ENCODE results near the gene OTOP2.

Gene OTOP2

DNA sequence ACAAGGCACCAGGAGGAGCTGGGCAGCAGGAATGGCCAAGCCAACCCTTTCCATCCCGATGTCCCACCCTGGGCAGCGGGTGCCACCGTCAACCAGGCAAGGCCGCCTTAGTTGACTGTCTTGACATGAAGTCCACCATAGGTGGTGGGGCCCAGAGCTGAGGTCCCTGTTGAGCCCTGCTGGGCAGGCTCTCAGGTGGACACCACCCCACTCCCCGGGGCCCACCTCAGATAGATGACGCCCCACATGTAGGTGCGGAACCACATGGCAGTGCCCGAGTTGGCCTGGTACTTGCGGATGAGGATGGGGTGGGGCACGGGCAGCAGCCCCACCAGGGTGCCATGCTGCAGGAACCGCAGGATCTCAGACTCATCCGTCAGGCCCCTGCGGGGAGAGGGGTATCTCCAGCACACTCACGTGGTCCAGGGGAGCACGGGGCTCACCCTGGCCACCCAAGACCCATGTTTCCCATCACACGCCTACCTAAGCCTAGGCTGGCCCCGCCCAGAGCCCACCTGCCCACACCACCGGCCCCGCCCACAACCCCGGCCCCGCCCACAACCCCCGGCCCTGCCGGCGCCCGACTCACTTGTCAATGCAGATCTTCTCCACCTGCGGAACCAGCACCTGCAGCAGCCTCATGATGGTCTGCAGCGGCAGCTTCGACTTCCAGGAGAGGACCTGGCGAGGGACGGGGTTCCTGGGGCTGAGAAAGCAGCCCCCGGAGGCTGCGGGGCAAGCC, 27.8 kb downstream of the OTOP2 start:
- Histone ChIP-seq H3K9me3 (ENCODE audit: low read depth, low read length) (no peaks in the 10 kb centered on the region), H3K4me3 (no peak overlapping the region), H3K36me3 (ENCODE audit: insufficient read depth, low read length) (no peaks in the 10 kb centered on the region), H3K9ac (ENCODE audit: insufficient read length) (no peak overlapping the region), H3K27ac (no peak overlapping the region)
- DNase-seq (ENCODE audit: low read depth, low spot score): no peak
- TF ChIP-seq POLR2AphosphoS5 (IDR thresholded peaks at IDR 0.05; ENCODE audit: borderline replicate concordance, low read depth, low read length) (no peak), FOXP2 (optimal IDR thresholded peaks at IDR 0.05; ENCODE audit: control extremely low read depth, extremely low read length, insufficient read depth) (no peak), EZH2 (IDR thresholded peaks at IDR 0.05) (no peak)

DNA sequence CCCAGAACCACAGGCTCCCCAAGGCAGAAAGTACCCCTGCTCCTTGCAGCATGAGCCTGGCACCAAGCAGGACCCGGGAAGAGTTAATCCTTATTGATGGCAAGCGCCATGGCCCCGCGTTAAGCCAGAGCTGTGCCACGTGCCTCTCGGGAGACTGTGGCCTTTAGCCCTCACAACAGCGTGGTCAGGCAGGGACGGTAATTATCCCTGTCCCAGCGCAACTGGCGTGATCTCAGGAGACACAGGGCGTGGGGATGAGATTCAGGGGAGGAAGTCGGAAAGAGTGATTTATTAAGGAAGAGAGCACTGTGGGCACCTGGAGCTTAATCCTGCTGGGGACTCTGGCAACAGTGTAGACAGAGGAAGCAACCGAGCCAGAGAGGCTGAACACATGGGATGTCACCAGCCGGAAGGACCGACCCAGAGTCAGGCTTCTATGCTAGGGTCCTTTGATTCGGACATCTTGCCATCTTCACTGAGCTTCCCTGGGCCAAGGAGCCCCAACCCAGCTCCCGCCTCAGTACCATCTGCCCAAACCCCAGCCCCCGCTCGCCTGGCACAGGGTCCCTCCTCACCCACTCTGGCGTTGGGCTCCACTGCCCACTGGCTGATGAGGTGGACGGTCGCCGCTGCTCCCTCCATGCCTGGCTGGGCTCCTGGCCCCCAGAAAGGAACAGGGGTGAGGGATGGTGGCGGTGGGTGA, 28.5 kb downstream of the OTOP2 start:
- Histone ChIP-seq H3K36me3 (ENCODE audit: insufficient read depth, low read length) (no peaks in the 10 kb centered on the region), H3K9me3 (ENCODE audit: low read depth, low read length) (no peaks in the 10 kb centered on the region), H3K27ac (no peak overlapping the region), H3K4me3 (no peak overlapping the region), H3K9ac (ENCODE audit: insufficient read length) (no peak overlapping the region)
- DNase-seq (ENCODE audit: low read depth, low spot score): no peak
- no peak for TF ChIP-seq FOXP2 (optimal IDR thresholded peaks at IDR 0.05; ENCODE audit: control extremely low read depth, extremely low read length, insufficient read depth)
- TF ChIP-seq POLR2AphosphoS5 (IDR thresholded peaks at IDR 0.05; ENCODE audit: borderline replicate concordance, low read depth, low read length): no peak
- no peak for TF ChIP-seq EZH2 (IDR thresholded peaks at IDR 0.05)

DNA sequence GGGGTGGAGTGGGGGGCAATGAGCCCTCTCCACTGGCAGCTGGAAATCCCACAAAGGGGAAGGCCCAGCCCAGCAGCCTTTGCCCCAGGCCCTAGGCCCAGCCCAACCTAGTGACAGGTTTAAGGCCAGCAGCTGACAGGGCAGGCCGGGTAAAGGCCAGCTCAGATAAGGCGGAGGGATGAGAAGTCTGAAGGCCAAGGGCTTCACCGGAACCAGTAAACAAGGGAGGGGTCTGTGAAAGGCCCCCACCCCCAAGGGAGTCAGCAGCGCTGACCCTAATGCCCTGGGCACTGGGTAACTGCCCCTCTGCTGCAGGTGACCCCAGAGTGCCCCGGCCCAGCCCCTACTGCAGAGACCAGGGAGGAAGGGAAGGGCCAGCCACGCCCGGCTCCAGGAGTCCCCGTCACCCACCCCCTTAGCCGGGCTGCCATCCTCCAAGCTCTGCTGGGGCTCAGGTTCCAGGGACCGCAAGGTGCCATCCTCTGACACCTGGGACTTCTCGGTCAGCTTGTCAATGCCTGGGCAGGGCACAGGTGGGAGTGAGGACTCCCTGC, 29.1 kb downstream of the OTOP2 start:
- Histone ChIP-seq H3K4me3 (no peak overlapping the region), H3K9me3 (ENCODE audit: low read depth, low read length) (no peaks in the 10 kb centered on the region), H3K9ac (ENCODE audit: insufficient read length) (no peak overlapping the region), H3K36me3 (ENCODE audit: insufficient read depth, low read length) (no peaks in the 10 kb centered on the region), H3K27ac (no peak overlapping the region)
- no peak for TF ChIP-seq EZH2 (IDR thresholded peaks at IDR 0.05)
- no peak for TF ChIP-seq FOXP2 (optimal IDR thresholded peaks at IDR 0.05; ENCODE audit: control extremely low read depth, extremely low read length, insufficient read depth)
- TF ChIP-seq POLR2AphosphoS5 (IDR thresholded peaks at IDR 0.05; ENCODE audit: borderline replicate concordance, low read depth, low read length): no peak
- DNase-seq (ENCODE audit: low read depth, low spot score): no peak

DNA sequence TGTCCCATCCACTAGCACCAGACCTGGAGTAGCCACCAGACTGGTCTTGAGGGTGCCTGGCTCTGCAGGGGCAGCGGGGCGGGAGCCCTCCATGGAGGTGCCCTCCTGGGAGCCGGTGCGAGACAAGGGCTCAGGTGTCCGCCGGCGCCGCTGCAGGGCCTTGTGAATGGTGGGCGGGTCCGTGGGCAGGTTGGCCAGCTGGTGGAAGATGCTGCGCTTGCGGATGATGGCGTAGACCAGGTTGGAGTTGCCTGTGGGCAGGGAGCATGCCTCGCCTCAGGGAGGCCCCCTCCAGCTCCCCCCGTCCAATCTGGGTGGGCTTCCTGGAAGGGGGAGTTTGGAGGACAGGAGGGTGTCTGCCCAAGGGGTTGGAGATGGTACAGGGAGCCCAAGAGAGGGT, 30.0 kb downstream of the OTOP2 start:
- Histone ChIP-seq H3K4me3 (no peak overlapping the region), H3K36me3 (ENCODE audit: insufficient read depth, low read length) (no peaks in the 10 kb centered on the region), H3K9ac (ENCODE audit: insufficient read length) (no peak overlapping the region), H3K27ac (no peak overlapping the region), H3K9me3 (ENCODE audit: low read depth, low read length) (no peaks in the 10 kb centered on the region)
- TF ChIP-seq FOXP2 (optimal IDR thresholded peaks at IDR 0.05; ENCODE audit: control extremely low read depth, extremely low read length, insufficient read depth): no peak
- TF ChIP-seq EZH2 (IDR thresholded peaks at IDR 0.05): no peak
- TF ChIP-seq POLR2AphosphoS5 (IDR thresholded peaks at IDR 0.05; ENCODE audit: borderline replicate concordance, low read depth, low read length): no peak
- DNase-seq (ENCODE audit: low read depth, low spot score): no peak

DNA sequence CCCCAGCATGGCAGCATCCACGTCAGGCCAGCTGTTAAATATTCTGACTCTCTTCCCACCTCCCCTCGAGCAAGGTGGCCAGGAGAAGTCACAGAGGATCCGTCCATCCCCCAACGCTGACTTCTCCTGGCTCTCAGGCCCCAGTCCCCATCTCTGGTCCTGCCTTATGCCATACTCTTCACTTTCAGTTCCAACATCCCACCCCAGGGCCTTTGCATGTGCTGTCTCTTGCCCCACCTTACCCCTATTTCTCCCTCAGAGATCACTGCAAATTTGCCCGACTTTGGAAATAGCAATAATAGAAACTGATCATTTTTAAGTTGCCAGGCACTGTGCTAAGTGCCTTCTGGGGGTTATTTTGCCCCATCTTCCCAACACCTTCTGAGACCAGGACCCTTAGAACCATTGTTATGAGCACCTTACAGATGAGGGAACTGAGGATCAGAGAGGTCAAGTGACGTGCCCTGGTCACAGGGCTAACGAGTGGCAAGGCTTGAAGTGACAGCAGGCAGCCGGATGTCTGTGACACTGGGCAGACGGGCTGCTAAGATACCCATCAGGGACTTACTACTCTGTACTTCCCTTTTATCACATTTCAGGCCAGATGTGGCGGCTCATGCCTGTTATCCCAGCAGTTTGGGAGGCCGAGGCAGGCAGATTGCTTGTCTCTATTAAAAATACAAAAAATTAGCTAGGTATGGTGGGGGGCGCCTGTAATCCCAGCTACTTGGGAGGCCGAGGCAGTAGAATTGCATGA, 30.8 kb downstream of the OTOP2 start:
- Histone ChIP-seq H3K9ac (ENCODE audit: insufficient read length) (no peak overlapping the region), H3K36me3 (ENCODE audit: insufficient read depth, low read length) (no peaks in the 10 kb centered on the region), H3K4me3 (no peak overlapping the region), H3K9me3 (ENCODE audit: low read depth, low read length) (no peaks in the 10 kb centered on the region), H3K27ac (no peak overlapping the region)
- no peak for DNase-seq (ENCODE audit: low read depth, low spot score)
- TF ChIP-seq EZH2 (IDR thresholded peaks at IDR 0.05) (no peak), FOXP2 (optimal IDR thresholded peaks at IDR 0.05; ENCODE audit: control extremely low read depth, extremely low read length, insufficient read depth) (no peak), POLR2AphosphoS5 (IDR thresholded peaks at IDR 0.05; ENCODE audit: borderline replicate concordance, low read depth, low read length) (no peak)

DNA sequence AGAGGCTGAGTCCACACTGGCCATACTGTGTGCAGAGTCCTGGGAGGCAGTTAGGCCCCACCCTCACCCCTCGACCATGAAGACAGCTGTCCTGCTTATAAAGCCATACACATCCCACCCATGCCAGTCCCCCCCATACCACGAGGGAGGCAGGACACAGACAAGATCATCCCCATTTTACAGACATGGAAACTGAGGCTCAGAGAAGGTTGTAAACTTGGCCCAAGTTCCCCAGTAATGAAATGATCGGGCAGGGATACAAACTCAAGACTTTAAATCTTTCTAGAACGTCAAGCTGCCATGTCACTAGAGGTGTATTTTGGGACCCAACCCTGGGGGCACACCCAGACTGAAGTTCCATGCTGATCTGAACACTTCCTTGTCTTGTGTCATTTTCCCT, 32.0 kb downstream of the OTOP2 start:
- Histone ChIP-seq H3K9me3 (ENCODE audit: low read depth, low read length) (no peaks in the 10 kb centered on the region), H3K36me3 (ENCODE audit: insufficient read depth, low read length) (no peaks in the 10 kb centered on the region), H3K27ac (no peak overlapping the region), H3K4me3 (no peak overlapping the region), H3K9ac (ENCODE audit: insufficient read length) (no peak overlapping the region)
- TF ChIP-seq POLR2AphosphoS5 (IDR thresholded peaks at IDR 0.05; ENCODE audit: borderline replicate concordance, low read depth, low read length) (no peak), FOXP2 (optimal IDR thresholded peaks at IDR 0.05; ENCODE audit: control extremely low read depth, extremely low read length, insufficient read depth) (no peak), EZH2 (IDR thresholded peaks at IDR 0.05) (no peak)
- DNase-seq (ENCODE audit: low read depth, low spot score): no peak

DNA sequence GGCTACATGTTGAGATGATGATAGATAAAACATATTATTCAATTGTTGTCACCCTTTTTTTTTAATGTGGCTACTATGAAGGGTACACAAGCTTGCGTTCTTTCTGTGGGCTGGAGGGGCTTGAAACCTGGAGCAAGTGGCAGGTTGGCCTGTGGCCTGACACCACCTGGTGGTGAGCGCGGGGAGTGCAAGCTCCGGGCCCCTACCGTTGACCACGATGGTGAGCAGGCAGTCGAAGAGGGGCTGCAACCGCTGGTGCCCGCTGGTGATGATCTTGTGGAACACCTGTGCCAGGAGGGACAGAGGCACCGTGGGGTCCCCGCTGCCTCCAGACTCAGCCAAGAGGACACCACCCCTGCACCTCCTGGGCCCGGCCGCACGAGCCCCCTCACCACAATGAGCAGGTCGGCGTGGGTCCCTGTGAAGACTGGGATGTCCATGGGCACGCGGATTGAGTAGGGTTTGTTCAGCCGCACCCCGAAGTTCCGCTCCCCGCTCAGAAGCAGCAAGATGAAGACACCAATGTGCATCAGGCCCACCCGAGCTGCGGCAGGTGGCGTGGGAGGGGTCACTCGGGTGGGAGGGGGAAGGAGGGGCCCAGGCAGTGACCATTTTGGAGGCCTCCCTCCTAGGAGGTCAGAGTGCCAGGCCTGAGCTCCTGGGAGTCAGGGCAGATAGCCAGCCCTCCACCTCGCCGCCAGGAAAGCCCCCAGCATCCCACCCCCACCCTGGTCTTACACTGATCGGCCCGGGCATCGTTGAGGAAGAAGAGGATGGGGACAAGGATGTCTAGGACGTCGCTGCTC, 34.1 kb downstream of the OTOP2 start:
- Histone ChIP-seq H3K4me3 (no peak overlapping the region), H3K9me3 (ENCODE audit: low read depth, low read length) (no peaks in the 10 kb centered on the region), H3K27ac (no peak overlapping the region), H3K9ac (ENCODE audit: insufficient read length) (no peak overlapping the region), H3K36me3 (ENCODE audit: insufficient read depth, low read length) (no peaks in the 10 kb centered on the region)
- DNase-seq (ENCODE audit: low read depth, low spot score): no peak
- TF ChIP-seq EZH2 (IDR thresholded peaks at IDR 0.05) (no peak), POLR2AphosphoS5 (IDR thresholded peaks at IDR 0.05; ENCODE audit: borderline replicate concordance, low read depth, low read length) (no peak), FOXP2 (optimal IDR thresholded peaks at IDR 0.05; ENCODE audit: control extremely low read depth, extremely low read length, insufficient read depth) (no peak)
